ENCODE data around the gene LSP1.

The LSP1 gene

GRCh38 chr11:1838426-1839144 lies 14.3 kb upstream of the LSP1 start, which contains the start of gene TNNI2:
TNNI2 (plus strand) TSS chr11:1838981; CDS start chr11:1839697, 716 bp downstream.
- H3K4me3 ChIP-seq (ENCODE audit: low read depth, low read length): no peak within 1 kb of the TSS
- no peak for DNase-seq (ENCODE audit: low read depth)
- no peak for TF ChIP-seq CTCF (IDR thresholded peaks at IDR 0.05; ENCODE audit: insufficient read depth, low read depth, low read length, missing control alignments)

GRCh38 chr11:1839204-1839923 lies 13.5 kb upstream of the LSP1 start:
- no peak for DNase-seq (ENCODE audit: low read depth)
- H3K4me3 ChIP-seq (ENCODE audit: low read depth, low read length): no peak overlapping the region
- no peak for TF ChIP-seq CTCF (IDR thresholded peaks at IDR 0.05; ENCODE audit: insufficient read depth, low read depth, low read length, missing control alignments)

GRCh38 chr11:1839924-1840779 lies 12.7 kb upstream of the LSP1 start:
- no peak for TF ChIP-seq CTCF (IDR thresholded peaks at IDR 0.05; ENCODE audit: insufficient read depth, low read depth, low read length, missing control alignments)
- DNase-seq (ENCODE audit: low read depth): peak; percentile 75
- no peak overlapping the region for H3K4me3 ChIP-seq (ENCODE audit: low read depth, low read length)

- DNase-seq (ENCODE audit: low read depth): no peak
- H3K4me3 ChIP-seq (ENCODE audit: low read depth, low read length): no peak overlapping the region
Observed at GRCh38 chr11:1840780-1841480, 12.0 kb upstream of the LSP1 start.

GRCh38 chr11:1841511-1842148 lies 11.3 kb upstream of the LSP1 start:
- no peak overlapping the region for H3K4me3 ChIP-seq (ENCODE audit: low read depth, low read length)
- no peak for DNase-seq (ENCODE audit: low read depth)
- no peak for TF ChIP-seq CTCF (IDR thresholded peaks at IDR 0.05; ENCODE audit: insufficient read depth, low read depth, low read length, missing control alignments)

More at GRCh38 chr11:1840780-1841480, 12.0 kb upstream of the LSP1 start:
- TF ChIP-seq CTCF (IDR thresholded peaks at IDR 0.05; ENCODE audit: insufficient read depth, low read depth, low read length, missing control alignments): no peak
